ENCODE measurements around the gene MORC1.

DNA sequence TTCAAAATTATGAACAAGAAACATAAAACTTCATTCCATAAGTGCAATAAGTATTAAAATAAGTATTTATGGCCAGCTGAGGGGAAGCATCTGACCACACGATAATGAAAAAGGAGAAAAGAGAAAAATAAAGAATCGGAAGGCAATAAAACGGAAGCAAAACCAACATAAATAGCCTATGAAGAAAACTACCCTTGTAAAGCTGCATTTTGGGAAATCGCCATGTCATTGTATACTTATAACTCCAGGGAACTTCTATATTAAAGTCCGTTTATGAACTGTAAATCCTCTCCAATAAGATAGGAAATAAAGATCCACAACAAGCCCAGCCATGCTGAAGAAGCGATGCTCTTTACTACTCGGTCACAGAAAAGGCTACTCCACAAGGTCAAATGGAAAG lies 47.7 kb downstream of the MORC1 start:
- TF ChIP-seq, protein P1, sequence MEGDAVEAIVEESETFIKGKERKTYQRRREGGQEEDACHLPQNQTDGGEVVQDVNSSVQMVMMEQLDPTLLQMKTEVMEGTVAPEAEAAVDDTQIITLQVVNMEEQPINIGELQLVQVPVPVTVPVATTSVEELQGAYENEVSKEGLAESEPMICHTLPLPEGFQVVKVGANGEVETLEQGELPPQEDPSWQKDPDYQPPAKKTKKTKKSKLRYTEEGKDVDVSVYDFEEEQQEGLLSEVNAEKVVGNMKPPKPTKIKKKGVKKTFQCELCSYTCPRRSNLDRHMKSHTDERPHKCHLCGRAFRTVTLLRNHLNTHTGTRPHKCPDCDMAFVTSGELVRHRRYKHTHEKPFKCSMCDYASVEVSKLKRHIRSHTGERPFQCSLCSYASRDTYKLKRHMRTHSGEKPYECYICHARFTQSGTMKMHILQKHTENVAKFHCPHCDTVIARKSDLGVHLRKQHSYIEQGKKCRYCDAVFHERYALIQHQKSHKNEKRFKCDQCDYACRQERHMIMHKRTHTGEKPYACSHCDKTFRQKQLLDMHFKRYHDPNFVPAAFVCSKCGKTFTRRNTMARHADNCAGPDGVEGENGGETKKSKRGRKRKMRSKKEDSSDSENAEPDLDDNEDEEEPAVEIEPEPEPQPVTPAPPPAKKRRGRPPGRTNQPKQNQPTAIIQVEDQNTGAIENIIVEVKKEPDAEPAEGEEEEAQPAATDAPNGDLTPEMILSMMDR (IDR thresholded peaks at IDR 0.05), result no peak
- TF ChIP-seq POLR2A (IDR thresholded peaks at IDR 0.05), result no peak

Measured in tibial nerve (tissue), 3 donors.